Measurements from ENCODE around the gene KRT81. TPM values are rescaled to one million over a fixed set of nuclear protein-coding genes. Genes with fewer than 3 reads are reported as not detected.

KRT81 gene
- total RNA-seq, 1 donor from 2014 or later = 0.16 TPM

- TF ChIP-seq CTCF (IDR thresholded peaks at IDR 0.05; ENCODE audit: unreplicated experiment) = no peak
- H3K27ac Mint-ChIP-seq = no peak overlapping the region
- peaks cover 4% of the 10 kb centered on the region for H3K9me3 Mint-ChIP-seq
- H3K27me3 Mint-ChIP-seq (ENCODE audit: low read depth) = peaks cover 58% of the 10 kb centered on the region
- DNase-seq (ENCODE audit: low spot score in 2 of 2, unreplicated experiment in 2 of 2) = peak in 1 of 2 experiments; percentile 3
- H3K36me3 Mint-ChIP-seq = no peaks in the 10 kb centered on the region
- no peaks in the 10 kb centered on the region for H3K4me1 Mint-ChIP-seq
- H3K4me3 Mint-ChIP-seq = no peak overlapping the region
Observed at GRCh38 chr12:52300796-52301691, 9.7 kb upstream of the KRT81 start.

GRCh38 chr12:52298677-52299190, 7.4 kb upstream of the KRT81 start:
- no peak for TF ChIP-seq CTCF (IDR thresholded peaks at IDR 0.05; ENCODE audit: unreplicated experiment)
- Mint-ChIP-seq H3K27me3 (ENCODE audit: low read depth) (peaks cover 55% of the 10 kb centered on the region), H3K9me3 (peaks cover 4% of the 10 kb centered on the region)

DNA sequence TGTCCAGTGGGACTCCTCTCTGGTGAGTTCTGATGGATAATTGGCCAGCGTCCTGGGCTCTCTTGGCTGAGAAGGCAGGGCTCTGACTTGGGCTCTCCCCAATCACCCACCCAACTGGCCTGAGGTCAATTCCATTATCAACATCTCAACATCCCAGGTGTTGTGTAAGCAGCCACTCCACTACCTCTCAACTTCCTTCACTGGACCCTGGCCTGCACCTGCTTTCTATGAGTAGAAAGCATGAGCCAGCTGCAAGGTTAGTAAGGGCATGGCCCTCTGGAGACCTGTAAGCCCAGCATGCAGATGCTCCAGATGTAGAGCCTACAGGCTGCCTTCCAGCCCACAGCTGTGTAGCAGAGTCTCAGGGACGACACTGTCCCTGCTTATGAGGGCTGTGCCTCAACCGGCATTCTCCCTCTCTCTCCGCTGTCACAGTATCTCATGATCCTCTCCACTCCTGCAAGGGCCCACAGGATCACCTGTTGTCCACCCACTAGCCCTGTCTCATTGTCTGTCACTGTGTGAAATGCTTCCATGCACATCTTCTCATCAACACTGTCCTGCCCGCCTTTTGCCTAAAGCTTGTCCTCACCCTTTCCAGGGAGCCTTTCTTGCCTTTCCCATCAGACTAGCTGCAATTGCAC, 5.4 kb upstream of the KRT81 start:
- no peak for DNase-seq (ENCODE audit: low spot score in 2 of 2, unreplicated experiment in 2 of 2)
- Mint-ChIP-seq H3K27me3 (ENCODE audit: low read depth) (peaks cover 60% of the 10 kb centered on the region), H3K27ac (no peak overlapping the region), H3K9me3 (peaks cover 4% of the 10 kb centered on the region), H3K4me1 (no peaks in the 10 kb centered on the region), H3K36me3 (no peaks in the 10 kb centered on the region), H3K4me3 (no peak overlapping the region)
- TF ChIP-seq CTCF (IDR thresholded peaks at IDR 0.05; ENCODE audit: unreplicated experiment) = no peak

More at GRCh38 chr12:52298677-52299190, 7.4 kb upstream of the KRT81 start:
- H3K4me3 Mint-ChIP-seq = no peak overlapping the region
- no peaks in the 10 kb centered on the region for H3K36me3 Mint-ChIP-seq
- H3K4me1 Mint-ChIP-seq = no peaks in the 10 kb centered on the region
- no peak for DNase-seq (ENCODE audit: low spot score in 2 of 2, unreplicated experiment in 2 of 2)
- no peak overlapping the region for H3K27ac Mint-ChIP-seq

- no peak overlapping the region for H3K4me3 Mint-ChIP-seq
- TF ChIP-seq CTCF (IDR thresholded peaks at IDR 0.05; ENCODE audit: unreplicated experiment) = no peak
- H3K9me3 Mint-ChIP-seq = peaks cover 4% of the 10 kb centered on the region
- H3K27ac Mint-ChIP-seq = no peak overlapping the region
- DNase-seq (ENCODE audit: low spot score in 2 of 2, unreplicated experiment in 2 of 2) = no peak
- H3K4me1 Mint-ChIP-seq = peaks cover 3% of the 10 kb centered on the region
- no peaks in the 10 kb centered on the region for H3K36me3 Mint-ChIP-seq
- H3K27me3 Mint-ChIP-seq (ENCODE audit: low read depth) = peaks cover 57% of the 10 kb centered on the region
Observed at GRCh38 chr12:52295663-52296062, 4.3 kb upstream of the KRT81 start.

DNA sequence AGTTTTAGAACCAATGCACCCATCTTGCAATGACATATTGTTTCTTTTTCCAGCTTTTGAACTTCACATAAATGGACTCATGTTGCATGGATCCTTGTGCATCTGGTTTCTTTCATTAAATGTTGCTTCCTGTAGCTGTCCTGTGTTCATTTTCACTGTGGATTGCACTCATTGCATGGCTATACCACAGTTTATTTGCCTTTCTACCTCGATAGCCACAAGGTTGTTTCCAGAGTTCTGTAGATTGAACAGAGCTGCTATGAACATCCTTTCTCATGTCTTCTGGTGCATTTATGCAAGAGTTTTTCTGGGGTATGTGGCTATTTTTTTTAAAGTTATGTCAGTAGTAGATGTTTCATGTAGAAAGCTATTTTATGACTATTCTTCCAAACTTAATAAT, 3.5 kb upstream of the KRT81 start:
- Mint-ChIP-seq H3K4me3 (no peak overlapping the region), H3K27me3 (ENCODE audit: low read depth) (peaks cover 53% of the 10 kb centered on the region), H3K27ac (no peak overlapping the region), H3K36me3 (no peaks in the 10 kb centered on the region), H3K9me3 (peaks cover 4% of the 10 kb centered on the region), H3K4me1 (peaks cover 3% of the 10 kb centered on the region)
- no peak for TF ChIP-seq CTCF (IDR thresholded peaks at IDR 0.05; ENCODE audit: unreplicated experiment)
- DNase-seq (ENCODE audit: low spot score in 2 of 2, unreplicated experiment in 2 of 2) = no peak
